AG10803 (cell line): ENCODE results near the gene TPH2.

Source experiments
- DNase-seq: peaks from one replicate; pipeline ENCODE4 v3.0.0; 2010; ENCODE audit warnings: low read depth
- H3K4me3 ChIP-seq: 2 replicates; pipeline ENCODE4 v1.5.1; 2011; ENCODE audit warnings: mild to moderate bottlenecking, low read length, control low read depth
- TF ChIP-seq, protein P1 (sequence below): conservative IDR thresholded peaks from 2 replicates; pipeline ENCODE4 v1.5.1; 2011; ENCODE audit warnings: mild to moderate bottlenecking, low read length, control low read depth, inconsistent platforms

TPH2 gene

DNA sequence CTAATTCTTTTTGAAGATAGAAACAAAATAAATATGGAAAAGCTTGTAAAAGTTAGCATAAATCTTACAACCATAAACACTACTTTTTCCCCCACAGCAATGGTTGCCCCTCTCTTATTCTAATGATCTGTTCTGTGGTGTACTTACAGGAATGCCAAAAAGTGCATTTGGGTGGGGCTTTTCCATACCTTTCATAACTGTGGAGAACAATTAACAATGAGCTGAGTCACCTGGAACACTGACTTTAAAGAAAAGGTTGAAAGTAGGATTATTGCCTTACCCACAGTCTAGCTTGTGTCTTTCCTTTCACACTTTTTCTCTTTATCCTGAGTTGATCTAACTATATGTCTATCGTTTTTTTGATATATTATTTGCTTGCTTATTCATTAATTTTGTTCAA is 86.9 kb downstream of the TPH2 start:
- no peak for DNase-seq
- TF ChIP-seq, protein P1, sequence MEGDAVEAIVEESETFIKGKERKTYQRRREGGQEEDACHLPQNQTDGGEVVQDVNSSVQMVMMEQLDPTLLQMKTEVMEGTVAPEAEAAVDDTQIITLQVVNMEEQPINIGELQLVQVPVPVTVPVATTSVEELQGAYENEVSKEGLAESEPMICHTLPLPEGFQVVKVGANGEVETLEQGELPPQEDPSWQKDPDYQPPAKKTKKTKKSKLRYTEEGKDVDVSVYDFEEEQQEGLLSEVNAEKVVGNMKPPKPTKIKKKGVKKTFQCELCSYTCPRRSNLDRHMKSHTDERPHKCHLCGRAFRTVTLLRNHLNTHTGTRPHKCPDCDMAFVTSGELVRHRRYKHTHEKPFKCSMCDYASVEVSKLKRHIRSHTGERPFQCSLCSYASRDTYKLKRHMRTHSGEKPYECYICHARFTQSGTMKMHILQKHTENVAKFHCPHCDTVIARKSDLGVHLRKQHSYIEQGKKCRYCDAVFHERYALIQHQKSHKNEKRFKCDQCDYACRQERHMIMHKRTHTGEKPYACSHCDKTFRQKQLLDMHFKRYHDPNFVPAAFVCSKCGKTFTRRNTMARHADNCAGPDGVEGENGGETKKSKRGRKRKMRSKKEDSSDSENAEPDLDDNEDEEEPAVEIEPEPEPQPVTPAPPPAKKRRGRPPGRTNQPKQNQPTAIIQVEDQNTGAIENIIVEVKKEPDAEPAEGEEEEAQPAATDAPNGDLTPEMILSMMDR: no peak
- H3K4me3 ChIP-seq: no peak overlapping the region

DNA sequence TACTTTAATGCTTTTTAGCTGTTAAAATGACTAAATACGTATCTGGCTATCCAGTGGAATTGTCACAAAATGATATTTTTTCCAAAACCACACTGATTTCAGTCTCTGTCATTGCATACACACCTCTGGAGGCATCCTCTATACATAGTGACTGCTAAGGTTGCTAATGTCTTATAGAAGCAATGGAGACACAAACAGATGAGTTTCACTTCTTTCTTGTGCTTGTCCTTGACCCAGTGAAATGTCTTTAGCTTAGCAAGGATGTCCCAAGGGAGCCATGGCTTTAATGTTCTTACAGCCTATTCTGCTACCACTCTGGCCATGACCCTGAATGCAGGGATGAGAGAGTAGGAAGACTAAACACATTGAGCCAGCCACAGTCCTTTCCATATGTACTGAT is 90.3 kb downstream of the TPH2 start:
- DNase-seq: no peak
- H3K4me3 ChIP-seq: no peak overlapping the region
- TF ChIP-seq, protein P1: no peak

DNA sequence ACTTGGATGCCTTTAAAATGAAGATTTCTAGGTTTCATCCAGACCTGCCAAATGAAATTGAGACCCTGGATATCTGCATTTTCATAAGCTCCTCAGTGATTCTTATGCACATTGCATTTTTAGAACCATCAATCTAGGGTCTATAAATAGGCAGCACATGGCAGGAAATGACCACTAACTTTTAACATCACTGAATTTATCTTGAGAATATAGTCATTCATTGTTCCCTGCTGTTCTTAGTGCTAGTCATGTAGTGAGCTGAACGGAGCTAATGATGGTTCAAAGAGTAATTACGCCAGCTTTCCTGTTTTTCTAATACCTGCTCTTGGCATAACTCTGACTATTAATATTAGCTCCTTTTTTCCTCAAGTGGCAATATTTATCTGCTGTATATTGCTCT is 91.6 kb downstream of the TPH2 start:
- no peak for DNase-seq
- TF ChIP-seq, protein P1: no peak
- H3K4me3 ChIP-seq: no peak overlapping the region

DNA sequence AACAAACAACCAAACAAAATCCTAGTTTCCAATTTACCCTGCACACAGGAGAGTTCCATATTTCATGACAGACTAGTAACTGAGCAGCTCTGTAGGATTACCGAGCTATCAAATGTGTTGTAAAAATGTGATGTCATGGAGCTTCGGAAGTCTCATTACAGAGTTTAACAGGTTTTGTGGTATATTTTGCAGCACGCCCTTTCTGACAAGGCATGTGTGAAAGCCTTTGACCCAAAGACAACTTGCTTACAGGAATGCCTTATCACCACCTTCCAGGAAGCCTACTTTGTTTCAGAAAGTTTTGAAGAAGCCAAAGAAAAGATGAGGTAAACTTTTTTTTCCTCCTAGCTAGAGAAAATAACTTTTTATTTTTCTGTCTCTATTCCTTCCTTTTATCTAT is 92.4 kb downstream of the TPH2 start:
- no peak overlapping the region for H3K4me3 ChIP-seq
- TF ChIP-seq, protein P1: no peak
- no peak for DNase-seq

DNA sequence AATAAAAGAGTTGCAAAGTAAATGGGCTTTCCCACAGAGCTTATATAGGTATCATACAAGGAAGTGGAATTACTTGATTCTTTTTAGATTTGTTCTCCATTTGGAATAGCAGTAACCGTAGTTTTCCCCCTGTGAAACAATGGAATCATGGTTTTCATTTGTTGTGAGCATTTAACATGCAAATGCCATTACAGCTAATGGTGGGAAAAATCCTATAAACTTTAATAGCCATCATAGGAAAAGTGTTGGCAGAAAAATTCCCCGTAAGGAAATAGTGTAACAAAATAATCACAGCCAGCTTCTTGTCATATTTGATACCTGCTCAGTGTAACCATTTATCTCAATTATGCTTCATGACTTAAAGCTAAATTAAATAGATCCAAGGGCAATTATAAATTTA is 95.3 kb downstream of the TPH2 start:
- no peak for DNase-seq
- H3K4me3 ChIP-seq: no peak overlapping the region
- TF ChIP-seq, protein P1: no peak

DNA sequence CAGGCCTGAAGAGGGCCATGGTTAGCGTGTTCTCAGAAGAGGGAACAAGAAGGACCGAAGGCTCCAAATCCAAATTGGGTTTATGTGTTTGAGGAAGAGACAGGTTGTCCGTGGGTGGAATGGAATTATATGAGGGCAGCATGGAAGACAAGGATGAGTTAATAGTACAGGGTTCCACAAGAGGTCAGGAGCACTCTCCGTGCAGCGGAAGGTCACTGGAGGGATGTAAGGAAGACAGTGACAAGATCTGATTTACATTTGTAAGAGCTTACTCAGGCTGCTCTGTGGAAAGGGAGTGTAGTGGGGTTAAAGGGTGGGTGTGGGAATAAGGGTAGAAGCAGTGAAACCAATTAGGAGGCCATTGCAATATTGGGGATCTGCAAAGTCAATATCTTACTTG is 97.0 kb downstream of the TPH2 start:
- TF ChIP-seq, protein P1: no peak
- DNase-seq: no peak
- no peak overlapping the region for H3K4me3 ChIP-seq

DNA sequence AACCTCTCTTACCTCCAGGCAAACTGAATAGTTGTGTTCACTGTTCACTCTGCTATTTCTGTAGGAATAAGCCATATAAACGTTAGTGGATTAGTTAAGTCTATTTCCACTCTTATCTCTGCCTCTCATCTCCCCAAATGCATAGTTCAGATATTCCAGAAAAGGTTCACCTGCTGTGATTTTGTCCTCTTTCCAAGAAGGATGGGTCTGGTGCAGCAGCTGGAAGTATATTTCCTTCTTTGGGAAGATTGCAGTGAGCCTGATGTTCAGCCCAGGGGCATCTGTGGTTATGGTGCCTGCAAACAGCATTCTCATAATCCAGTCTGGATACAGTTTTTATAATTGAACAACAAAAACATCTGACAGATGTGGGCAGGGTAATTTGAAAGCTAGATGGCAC is 97.7 kb downstream of the TPH2 start:
- H3K4me3 ChIP-seq: no peak overlapping the region
- TF ChIP-seq, protein P1: no peak
- DNase-seq: no peak
